Progenitor cell of endocrine pancreas (in vitro differentiated cells): ENCODE data around the gene FJX1. TPM values are rescaled to one million over a fixed set of nuclear protein-coding genes. Genes with fewer than 3 reads are reported as not detected.

ENCODE experiments used
- DNase-seq: peaks from one replicate; pipeline ENCODE4 v3.0.0; 2021; ENCODE audit warnings: low spot score; ENCODE audit not compliant: unreplicated experiment
- H3K27ac Mint-ChIP-seq: 2 replicates; pipeline ENCODE4 v1.8.0; 2021; ENCODE audit warnings: mild to moderate bottlenecking, moderate library complexity, mixed read lengths
- H3K27me3 Mint-ChIP-seq: 2 replicates; pipeline ENCODE4 v1.8.0; 2021; ENCODE audit warnings: mixed read lengths
- H3K36me3 Mint-ChIP-seq: 2 replicates; pipeline ENCODE4 v1.8.0; 2022; ENCODE audit warnings: mixed read lengths; ENCODE audit not compliant: insufficient read depth
- H3K4me1 Mint-ChIP-seq: 2 replicates; pipeline ENCODE4 v1.8.0; 2021; ENCODE audit warnings: low read depth, mixed read lengths
- H3K4me3 Mint-ChIP-seq: 2 replicates; pipeline ENCODE4 v1.8.0; 2021; ENCODE audit warnings: low read depth, mild to moderate bottlenecking, moderate library complexity, mixed read lengths
- H3K9me3 Mint-ChIP-seq: 2 replicates; pipeline ENCODE4 v1.8.0; 2021; ENCODE audit warnings: low read depth, mixed read lengths
- CTCF ChIP-seq: fragments of 200-600 bp; sonication (generic); IDR thresholded peaks from one replicate; pipeline ENCODE4 v1.5.0; 2021; ENCODE audit warnings: antibody characterized with exemption, mild to moderate bottlenecking; ENCODE audit not compliant: unreplicated experiment
- total RNA-seq: library from RNA; stranded (reverse); gene quantifications from 2 replicates; pipeline ENCODE4 v1.2.1, GENCODE V29; 2021

The FJX1 gene
- total RNA-seq, 1 donor from 2014 or later: 11.2 TPM

GRCh38 chr11:35622070-35622469, 3.8 kb downstream of the FJX1 start:
- no peak for TF ChIP-seq CTCF
- H3K27ac Mint-ChIP-seq: peak overlapping the region; percentile 51
- no peak for DNase-seq
- no peaks in the 10 kb centered on the region for H3K9me3 Mint-ChIP-seq
- peaks cover 20% of the 10 kb centered on the region for H3K4me1 Mint-ChIP-seq
- H3K36me3 Mint-ChIP-seq: no peaks in the 10 kb centered on the region
- H3K27me3 Mint-ChIP-seq: peaks cover 16% of the 10 kb centered on the region
- no peak overlapping the region for H3K4me3 Mint-ChIP-seq

GRCh38 chr11:35623621-35624168, 5.4 kb downstream of the FJX1 start:
- no peak for DNase-seq
- H3K27ac Mint-ChIP-seq: no peak overlapping the region
- H3K36me3 Mint-ChIP-seq: no peaks in the 10 kb centered on the region
- TF ChIP-seq CTCF: no peak
- H3K9me3 Mint-ChIP-seq: no peaks in the 10 kb centered on the region
- H3K4me3 Mint-ChIP-seq: no peak overlapping the region
- peaks cover 10% of the 10 kb centered on the region for H3K27me3 Mint-ChIP-seq
- peaks cover 16% of the 10 kb centered on the region for H3K4me1 Mint-ChIP-seq

GRCh38 chr11:35624316-35624715, 6.1 kb downstream of the FJX1 start:
- H3K36me3 Mint-ChIP-seq: no peaks in the 10 kb centered on the region
- no peak overlapping the region for H3K27ac Mint-ChIP-seq
- H3K4me1 Mint-ChIP-seq: peaks cover 19% of the 10 kb centered on the region
- no peak for TF ChIP-seq CTCF
- no peaks in the 10 kb centered on the region for H3K9me3 Mint-ChIP-seq
- no peak overlapping the region for H3K4me3 Mint-ChIP-seq
- peaks cover 10% of the 10 kb centered on the region for H3K27me3 Mint-ChIP-seq
- DNase-seq: no peak

- peaks cover 19% of the 10 kb centered on the region for H3K4me1 Mint-ChIP-seq
- H3K36me3 Mint-ChIP-seq: no peaks in the 10 kb centered on the region
- TF ChIP-seq CTCF: no peak
- no peak overlapping the region for H3K27ac Mint-ChIP-seq
- no peaks in the 10 kb centered on the region for H3K9me3 Mint-ChIP-seq
- H3K27me3 Mint-ChIP-seq: peaks cover 10% of the 10 kb centered on the region
- DNase-seq: no peak
- no peak overlapping the region for H3K4me3 Mint-ChIP-seq
Measured at GRCh38 chr11:35624781-35625180, 6.5 kb downstream of the FJX1 start.

GRCh38 chr11:35626501-35626900, 8.2 kb downstream of the FJX1 start:
- no peak for DNase-seq
- Mint-ChIP-seq H3K27ac (no peak overlapping the region), H3K9me3 (no peaks in the 10 kb centered on the region), H3K4me1 (peaks cover 12% of the 10 kb centered on the region), H3K4me3 (no peak overlapping the region), H3K36me3 (no peaks in the 10 kb centered on the region), H3K27me3 (peaks cover 15% of the 10 kb centered on the region)
- no peak for TF ChIP-seq CTCF
